Liver (tissue), 3 donors: ENCODE data around the gene SLC24A3.

Source experiments
- ATF3 ChIP-seq: IDR thresholded peaks from 2 replicates; pipeline ENCODE4 v1.6.1; 2016; ENCODE audit warnings: antibody characterized with exemption
- CTCF ChIP-seq: fragments of 150-350 bp; IDR thresholded peaks from 2 replicates; pipeline ENCODE4 v1.5.1; 2017; ENCODE audit warnings: improper control_type of control experiment, low read depth, low read length; ENCODE audit not compliant: missing input control
- EGR1 ChIP-seq, 2 donors: IDR thresholded peaks; 2 replicates each; pipeline ENCODE4 v1.6.1; 2016 to 2018; ENCODE audit warnings: antibody characterized with exemption in 2 of 2, low read depth in 2 of 2
- GABPA ChIP-seq, 2 donors: IDR thresholded peaks in 1 of 2; conservative IDR thresholded peaks in 1 of 2; 2 replicates each; pipeline ENCODE4 v1.6.1; 2016; ENCODE audit warnings: antibody characterized with exemption in 2 of 2, mild to moderate bottlenecking in 1 of 2, moderate library complexity in 1 of 2
- HNF4A ChIP-seq, 2 donors: conservative IDR thresholded peaks; 2 replicates each; pipeline ENCODE4 v1.6.1; 2016; ENCODE audit warnings: antibody characterized with exemption in 2 of 2, mild to moderate bottlenecking in 2 of 2
- HNF4G ChIP-seq: IDR thresholded peaks from 2 replicates; pipeline ENCODE4 v1.6.1; 2016; ENCODE audit warnings: antibody characterized with exemption
- JUND ChIP-seq, 2 donors: IDR thresholded peaks; 2 replicates each; pipeline ENCODE4 v1.6.1; 2016; ENCODE audit warnings: antibody characterized with exemption in 2 of 2
- RAD21 ChIP-seq, 2 donors: IDR thresholded peaks; 2 replicates each; pipeline ENCODE4 v1.6.1; 2016; ENCODE audit warnings: antibody characterized with exemption in 2 of 2, mild to moderate bottlenecking in 2 of 2
- RXRA ChIP-seq, 2 donors: IDR thresholded peaks; 2 replicates each; pipeline ENCODE4 v1.6.1; 2017 to 2018; ENCODE audit warnings: antibody characterized with exemption in 2 of 2, mild to moderate bottlenecking in 1 of 2
- SP1 ChIP-seq: IDR thresholded peaks from 2 replicates; pipeline ENCODE4 v1.6.1; 2018; ENCODE audit warnings: antibody characterized with exemption, mild to moderate bottlenecking
- YY1 ChIP-seq: IDR thresholded peaks from 2 replicates; pipeline ENCODE4 v1.6.1; 2016; ENCODE audit warnings: antibody characterized with exemption, mild to moderate bottlenecking
- donor health status: healthy.
- donor health status: healthy.

DNA sequence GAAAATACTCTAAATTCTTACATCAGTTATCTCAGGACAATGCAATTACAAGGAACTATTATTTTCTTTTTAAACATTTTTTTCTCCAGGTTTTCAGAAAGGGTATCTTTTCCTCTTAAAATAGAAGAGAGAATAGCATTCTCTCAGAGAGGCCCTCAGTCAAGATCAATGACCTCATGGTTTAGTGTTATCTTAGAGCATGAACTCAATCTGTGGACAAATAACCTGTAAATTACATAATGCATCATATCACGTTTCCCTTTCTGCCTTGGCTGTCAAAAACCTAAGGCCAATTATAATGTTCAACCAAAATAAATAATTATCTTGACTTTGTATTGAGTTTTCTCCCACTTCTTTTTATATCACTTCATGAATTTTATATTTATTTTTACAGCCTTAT lies 202.2 kb downstream of the SLC24A3 start:
- no peak for TF ChIP-seq CTCF
- no peak for TF ChIP-seq HNF4G
- no peak for TF ChIP-seq JUND (IDR thresholded peaks at IDR 0.05)
- TF ChIP-seq RAD21 (IDR thresholded peaks at IDR 0.05): no peak
- TF ChIP-seq GABPA (IDR thresholded peaks at IDR 0.05 in 1 of 2, conservative IDR thresholded peaks at IDR 0.05 in 1 of 2): no peak
- no peak for TF ChIP-seq HNF4A (conservative IDR thresholded peaks at IDR 0.05)
- no peak for TF ChIP-seq SP1
- TF ChIP-seq YY1: no peak
- TF ChIP-seq ATF3: no peak
- TF ChIP-seq EGR1 (IDR thresholded peaks at IDR 0.05; ENCODE audit: low read depth in 2 of 2): no peak
- TF ChIP-seq RXRA (IDR thresholded peaks at IDR 0.05): peak; percentile 50 to 52
